Subcutaneous abdominal adipose tissue (tissue), 5 donors: Measurements from ENCODE around the gene TBC1D3D.
"Not testable (repeated sequence)": the region's sequence is repeated elsewhere in the genome, so short reads cannot be mapped to it uniquely, and the experiment has no call there.

ENCODE experiments used
- H3K27ac ChIP-seq: one replicate; pipeline ENCODE4 v1.7.0; 2013; ENCODE audit warnings: low read depth, mild to moderate bottlenecking, inconsistent platforms, low read length, moderate library complexity
- H3K27me3 ChIP-seq, 5 donors: one replicate each; pipeline ENCODE4 v1.7.0; 2013; ENCODE audit warnings: low read length in 5 of 5, inconsistent platforms in 1 of 5; ENCODE audit not compliant: control insufficient read depth in 5 of 5, insufficient read depth in 4 of 5
- H3K36me3 ChIP-seq, 5 donors: one replicate each; pipeline ENCODE4 v1.7.0; 2013; ENCODE audit warnings: low read length in 5 of 5; ENCODE audit not compliant: control insufficient read depth in 5 of 5, insufficient read depth in 5 of 5
- H3K4me1 ChIP-seq, 5 donors: one replicate each; pipeline ENCODE4 v1.7.0; 2013; ENCODE audit warnings: low read length in 5 of 5, mild to moderate bottlenecking in 3 of 5, moderate library complexity in 1 of 5; ENCODE audit not compliant: control insufficient read depth in 5 of 5, insufficient read depth in 5 of 5
- H3K4me3 ChIP-seq, 5 donors: one replicate each; pipeline ENCODE4 v1.7.0; 2013; ENCODE audit warnings: low read length in 5 of 5, low read depth in 1 of 5
- H3K9ac ChIP-seq, 5 donors: one replicate each; pipeline ENCODE4 v1.7.0; 2013; ENCODE audit warnings: low read length in 5 of 5, mild to moderate bottlenecking in 4 of 5, moderate library complexity in 3 of 5
- H3K9me3 ChIP-seq, 5 donors: one replicate each; pipeline ENCODE4 v1.7.0; 2013; ENCODE audit warnings: low read length in 5 of 5; ENCODE audit not compliant: control insufficient read depth in 5 of 5
- donor health status: healthy.
- donor health status: healthy.
- donor health status: healthy.
- donor health status: healthy.
- donor health status: healthy.

TBC1D3D gene

GRCh38 chr17:38003676-38004075 is at the start of gene TBC1D3D:
TBC1D3D (plus strand) TSS chr17:38003976; CDS start chr17:38005561, 1,585 bp downstream.
- not testable (repeated sequence) for H3K9me3 ChIP-seq, H3K36me3 ChIP-seq, H3K9ac ChIP-seq, H3K4me1 ChIP-seq, H3K4me3 ChIP-seq, H3K27me3 ChIP-seq, H3K27ac ChIP-seq

- not testable (repeated sequence) for H3K36me3 ChIP-seq, H3K27me3 ChIP-seq, H3K9me3 ChIP-seq, H3K4me3 ChIP-seq, H3K27ac ChIP-seq, H3K9ac ChIP-seq, H3K4me1 ChIP-seq
Measured at GRCh38 chr17:37988960-37989359, 14.8 kb upstream of the TBC1D3D start, which contains the start of gene TBC1D3L. TBC1D3L (minus strand) TSS chr17:37989060; CDS start chr17:37987520, 1,540 bp downstream.
